MCF 10A (cell line): Measurements from ENCODE around the gene PTPRR. TPM values are rescaled to one million over a fixed set of nuclear protein-coding genes. Genes with fewer than 3 reads are reported as not detected.

Source experiments
- BruUV-seq: library from RNA; stranded (reverse); fragments of 400-500 nt; replicated peaks from 2 replicates; lab custom pipeline; 2021; lab: Mats Ljungman, UMichigan
- CTCF ChIA-PET: fragments of 300-600 bp; sonication (Branson Sonifier 250); formaldehyde crosslinking; extraction: SDS; loops from one replicate; lab custom pipeline; 2021; ENCODE audit warnings: antibody characterized with exemption, inconsistent platforms; lab: Yijun Ruan, JAX
- POLR2A ChIA-PET: fragments of 300-600, 350-650 bp; sonication (Branson Sonifier 250); formaldehyde crosslinking; extraction: SDS; loops from one replicate; lab custom pipeline; 2020; ENCODE audit warnings: antibody characterized with exemption, inconsistent platforms; lab: Yijun Ruan, JAX
- DNase-seq: peaks from one replicate; pipeline ENCODE4 v3.0.0-alpha.2; 2018; ENCODE audit not compliant: unreplicated experiment
- H3K27ac Mint-ChIP-seq: one replicate; pipeline ENCODE4 v1.8.0; 2022; ENCODE audit warnings: mild to moderate bottlenecking, low read depth, mixed read lengths; ENCODE audit not compliant: unreplicated experiment
- H3K27me3 Mint-ChIP-seq: one replicate; pipeline ENCODE4 v1.8.0; 2022; ENCODE audit warnings: mixed read lengths; ENCODE audit not compliant: insufficient read depth, unreplicated experiment
- H3K36me3 Mint-ChIP-seq: one replicate; pipeline ENCODE4 v1.8.0; 2022; ENCODE audit warnings: mild to moderate bottlenecking, moderate library complexity, mixed read lengths; ENCODE audit not compliant: insufficient read depth, unreplicated experiment
- H3K4me1 Mint-ChIP-seq: one replicate; pipeline ENCODE4 v1.8.0; 2022; ENCODE audit warnings: mixed read lengths; ENCODE audit not compliant: insufficient read depth, unreplicated experiment
- H3K4me3 Mint-ChIP-seq: one replicate; pipeline ENCODE4 v1.8.0; 2022; ENCODE audit warnings: mild to moderate bottlenecking, moderate library complexity, mixed read lengths; ENCODE audit not compliant: unreplicated experiment
- H3K9me3 Mint-ChIP-seq: one replicate; pipeline ENCODE4 v1.8.0; 2022; ENCODE audit warnings: mixed read lengths; ENCODE audit not compliant: unreplicated experiment
- intact Hi-C: fragments of 100-400 bp; cut with micrococcal nuclease; formaldehyde crosslinking; loops from 2 replicates; pipeline ENCODE4 v1.14.1; 2022
- total RNA-seq: library from RNA; stranded (reverse); gene quantifications from 2 replicates; pipeline ENCODE4 v1.2.3, GENCODE V29; 2022
- TF ChIP-seq, protein P1 (sequence below): fragments of 200-600 bp; IDR thresholded peaks from one replicate; pipeline ENCODE4 v1.8.0; 2022; ENCODE audit warnings: antibody characterized with exemption, mild to moderate bottlenecking; ENCODE audit not compliant: unreplicated experiment

The PTPRR gene
- total RNA-seq, 1 experiment from 2014 or later, result not detected

GRCh38 chr12:70719672-70720420 lies 200.7 kb downstream of the PTPRR start:
- H3K4me1 Mint-ChIP-seq, result no peaks in the 10 kb centered on the region
- H3K4me3 Mint-ChIP-seq, result no peak overlapping the region
- no peaks in the 10 kb centered on the region for H3K27me3 Mint-ChIP-seq
- no peaks in the 10 kb centered on the region for H3K36me3 Mint-ChIP-seq
- H3K9me3 Mint-ChIP-seq, result no peaks in the 10 kb centered on the region
- BruUV-seq, result no TSS peak
- DNase-seq, result peak; percentile 28
- POLR2A ChIA-PET, result no interaction called here
- H3K27ac Mint-ChIP-seq, result no peak overlapping the region
- TF ChIP-seq, protein P1, sequence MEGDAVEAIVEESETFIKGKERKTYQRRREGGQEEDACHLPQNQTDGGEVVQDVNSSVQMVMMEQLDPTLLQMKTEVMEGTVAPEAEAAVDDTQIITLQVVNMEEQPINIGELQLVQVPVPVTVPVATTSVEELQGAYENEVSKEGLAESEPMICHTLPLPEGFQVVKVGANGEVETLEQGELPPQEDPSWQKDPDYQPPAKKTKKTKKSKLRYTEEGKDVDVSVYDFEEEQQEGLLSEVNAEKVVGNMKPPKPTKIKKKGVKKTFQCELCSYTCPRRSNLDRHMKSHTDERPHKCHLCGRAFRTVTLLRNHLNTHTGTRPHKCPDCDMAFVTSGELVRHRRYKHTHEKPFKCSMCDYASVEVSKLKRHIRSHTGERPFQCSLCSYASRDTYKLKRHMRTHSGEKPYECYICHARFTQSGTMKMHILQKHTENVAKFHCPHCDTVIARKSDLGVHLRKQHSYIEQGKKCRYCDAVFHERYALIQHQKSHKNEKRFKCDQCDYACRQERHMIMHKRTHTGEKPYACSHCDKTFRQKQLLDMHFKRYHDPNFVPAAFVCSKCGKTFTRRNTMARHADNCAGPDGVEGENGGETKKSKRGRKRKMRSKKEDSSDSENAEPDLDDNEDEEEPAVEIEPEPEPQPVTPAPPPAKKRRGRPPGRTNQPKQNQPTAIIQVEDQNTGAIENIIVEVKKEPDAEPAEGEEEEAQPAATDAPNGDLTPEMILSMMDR, result peak; percentile 92
- intact Hi-C loops, result loop anchor here (1.0 kb wide), 1 partner anchor 130 kb away; no protein-coding TSS in a partner anchor
- CTCF ChIA-PET, result interaction anchor here (0.6 to 3.2 kb wide), 22 partner anchors 10 to 1493 kb away, joined by 3 to 26 read pairs (median 4); no protein-coding TSS in a partner anchor

DNA sequence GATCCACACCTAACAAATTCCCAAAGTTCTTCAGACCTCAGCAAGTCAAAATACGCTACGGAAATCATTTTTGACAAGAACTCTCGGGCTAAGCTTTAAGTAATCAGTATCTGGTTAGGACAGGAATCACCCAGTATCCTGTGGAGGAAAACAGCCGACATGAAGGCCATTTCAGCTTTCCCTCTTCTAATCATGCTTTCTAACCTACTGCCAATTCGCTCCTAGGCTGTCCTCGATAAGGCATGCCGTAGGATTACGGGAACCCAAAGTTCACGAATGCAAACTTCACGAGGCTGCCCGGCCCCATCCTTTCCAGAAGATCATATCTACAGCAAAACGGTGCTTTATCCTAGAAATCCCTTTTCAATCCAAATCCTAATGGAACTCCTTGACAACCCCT lies 201.5 kb downstream of the PTPRR start:
- no peaks in the 10 kb centered on the region for H3K27me3 Mint-ChIP-seq
- H3K4me3 Mint-ChIP-seq, result no peak overlapping the region
- ChIA-PET POLR2A (no interaction called here), CTCF (interaction anchor here (0.6 to 3.2 kb wide), 22 partner anchors 11 to 1492 kb away, joined by 3 to 26 read pairs (median 4); no protein-coding TSS in a partner anchor)
- H3K4me1 Mint-ChIP-seq, result no peaks in the 10 kb centered on the region
- no peak for DNase-seq
- no TSS peak for BruUV-seq
- TF ChIP-seq, protein P1, result no peak
- H3K27ac Mint-ChIP-seq, result no peak overlapping the region
- no peaks in the 10 kb centered on the region for H3K9me3 Mint-ChIP-seq
- intact Hi-C loops, result loop anchor here (1.0 kb wide), 1 partner anchor 129 kb away; no protein-coding TSS in a partner anchor
- no peaks in the 10 kb centered on the region for H3K36me3 Mint-ChIP-seq

GRCh38 chr12:70711831-70712230 lies 208.7 kb downstream of the PTPRR start:
- peaks cover 19% of the 10 kb centered on the region for H3K27me3 Mint-ChIP-seq
- POLR2A ChIA-PET, result no interaction called here
- H3K4me3 Mint-ChIP-seq, result no peak overlapping the region
- CTCF ChIA-PET, result no interaction called here
- intact Hi-C loops, result no loop called here
- H3K9me3 Mint-ChIP-seq, result no peaks in the 10 kb centered on the region
- H3K27ac Mint-ChIP-seq, result no peak overlapping the region
- H3K36me3 Mint-ChIP-seq, result no peaks in the 10 kb centered on the region
- BruUV-seq, result no TSS peak
- TF ChIP-seq, protein P1, result no peak
- DNase-seq, result no peak
- no peaks in the 10 kb centered on the region for H3K4me1 Mint-ChIP-seq

- POLR2A ChIA-PET, result no interaction called here
- Mint-ChIP-seq H3K4me3 (no peak overlapping the region), H3K4me1 (no peaks in the 10 kb centered on the region), H3K27ac (no peak overlapping the region), H3K36me3 (no peaks in the 10 kb centered on the region), H3K9me3 (no peaks in the 10 kb centered on the region), H3K27me3 (peaks cover 19% of the 10 kb centered on the region)
- no TSS peak for BruUV-seq
- TF ChIP-seq, protein P1, result no peak
- intact Hi-C loops, result no loop called here
- DNase-seq, result no peak
- CTCF ChIA-PET, result interaction anchor here (0.7 kb wide), 1 partner anchor 546 kb away, joined by 3 read pairs; no protein-coding TSS in a partner anchor
Observed at GRCh38 chr12:70709022-70709421, 211.5 kb downstream of the PTPRR start.
